Measurements from ENCODE around the gene MRPL18. TPM values are rescaled to one million over a fixed set of nuclear protein-coding genes. Genes with fewer than 3 reads are reported as not detected.

Gene MRPL18
- total RNA-seq, 1 experiment from 2014 or later, result 108 TPM

DNA sequence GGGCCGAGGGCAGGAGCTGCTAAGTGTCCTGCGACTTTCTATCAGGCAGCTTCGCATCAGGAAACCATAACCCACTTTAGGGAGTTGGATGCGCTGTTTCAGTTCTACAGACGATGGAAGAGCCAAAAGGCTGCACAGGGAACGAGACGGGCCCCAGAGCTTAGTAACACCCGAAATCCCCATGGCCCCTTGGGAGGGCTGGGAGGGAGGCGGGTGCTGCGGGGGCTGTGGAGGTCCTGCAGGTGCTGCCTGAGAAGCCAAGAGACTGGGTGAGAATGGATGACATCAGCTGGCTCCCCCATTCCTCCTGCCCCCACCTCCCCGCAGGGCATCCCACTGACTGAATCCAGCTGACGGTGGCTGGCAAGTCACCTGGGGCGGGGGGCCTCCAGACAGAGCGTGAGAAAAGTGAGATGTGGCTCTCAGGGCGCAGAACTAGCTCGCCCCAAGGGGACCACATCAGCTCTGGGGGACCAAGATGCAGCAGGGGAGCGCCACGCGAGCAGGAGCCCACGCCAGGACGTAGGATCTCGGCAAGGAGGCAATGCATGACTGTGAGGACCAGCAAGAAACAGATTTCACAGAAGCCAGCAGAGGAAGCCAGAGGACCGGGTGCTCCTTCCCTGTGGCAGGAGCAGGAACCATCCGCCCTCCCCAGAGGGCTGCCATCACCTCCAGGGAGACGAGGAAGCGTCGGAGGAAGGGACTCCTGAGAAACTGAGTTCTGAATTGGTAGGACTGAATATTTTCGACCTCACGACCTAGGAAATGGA, 46.6 kb downstream of the MRPL18 start:
- intact Hi-C loops (cut with micrococcal nuclease), result no loop called here
- Mint-ChIP-seq H3K4me3 (ENCODE audit: unreplicated experiment) (no peak overlapping the region), H3K27me3 (ENCODE audit: insufficient read depth, unreplicated experiment) (no peaks in the 10 kb centered on the region), H3K27ac (ENCODE audit: low read depth, unreplicated experiment) (no peak overlapping the region), H3K9me3 (ENCODE audit: unreplicated experiment) (no peaks in the 10 kb centered on the region), H3K36me3 (ENCODE audit: insufficient read depth, unreplicated experiment) (no peaks in the 10 kb centered on the region), H3K4me1 (ENCODE audit: insufficient read depth, unreplicated experiment) (no peaks in the 10 kb centered on the region)
- BruUV-seq (replicated peaks), result no TSS peak
- TF ChIP-seq, protein P1, sequence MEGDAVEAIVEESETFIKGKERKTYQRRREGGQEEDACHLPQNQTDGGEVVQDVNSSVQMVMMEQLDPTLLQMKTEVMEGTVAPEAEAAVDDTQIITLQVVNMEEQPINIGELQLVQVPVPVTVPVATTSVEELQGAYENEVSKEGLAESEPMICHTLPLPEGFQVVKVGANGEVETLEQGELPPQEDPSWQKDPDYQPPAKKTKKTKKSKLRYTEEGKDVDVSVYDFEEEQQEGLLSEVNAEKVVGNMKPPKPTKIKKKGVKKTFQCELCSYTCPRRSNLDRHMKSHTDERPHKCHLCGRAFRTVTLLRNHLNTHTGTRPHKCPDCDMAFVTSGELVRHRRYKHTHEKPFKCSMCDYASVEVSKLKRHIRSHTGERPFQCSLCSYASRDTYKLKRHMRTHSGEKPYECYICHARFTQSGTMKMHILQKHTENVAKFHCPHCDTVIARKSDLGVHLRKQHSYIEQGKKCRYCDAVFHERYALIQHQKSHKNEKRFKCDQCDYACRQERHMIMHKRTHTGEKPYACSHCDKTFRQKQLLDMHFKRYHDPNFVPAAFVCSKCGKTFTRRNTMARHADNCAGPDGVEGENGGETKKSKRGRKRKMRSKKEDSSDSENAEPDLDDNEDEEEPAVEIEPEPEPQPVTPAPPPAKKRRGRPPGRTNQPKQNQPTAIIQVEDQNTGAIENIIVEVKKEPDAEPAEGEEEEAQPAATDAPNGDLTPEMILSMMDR (IDR thresholded peaks at IDR 0.05; ENCODE audit: unreplicated experiment), result no peak
- POLR2A ChIA-PET, result no interaction called here
- no peak for DNase-seq (ENCODE audit: unreplicated experiment)
- CTCF ChIA-PET, result interaction anchor here (0.9 kb wide), 1 partner anchor 15 kb away, joined by 4 read pairs; no protein-coding TSS in a partner anchor

DNA sequence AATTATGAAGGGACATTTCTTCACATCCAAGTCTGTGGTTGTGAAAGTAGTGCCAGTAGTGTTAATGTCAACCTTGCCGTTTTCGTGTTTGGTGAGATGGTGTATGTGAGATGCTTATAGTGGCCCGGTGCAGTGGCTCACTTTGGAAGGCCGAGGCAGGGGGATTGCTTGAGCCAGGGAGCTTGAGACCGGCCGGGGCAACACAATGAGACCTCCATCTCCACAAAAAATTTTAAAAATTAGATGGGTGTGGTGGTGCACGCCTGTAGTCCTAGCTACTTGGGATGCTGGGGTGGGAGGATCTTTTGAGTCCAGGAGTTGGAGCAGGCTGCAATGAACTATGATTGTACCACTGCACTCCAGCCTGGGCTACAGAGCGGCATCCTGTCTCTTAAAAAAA, 47.2 kb downstream of the MRPL18 start:
- intact Hi-C loops (cut with micrococcal nuclease), result no loop called here
- Mint-ChIP-seq H3K4me3 (ENCODE audit: unreplicated experiment) (no peak overlapping the region), H3K27me3 (ENCODE audit: insufficient read depth, unreplicated experiment) (no peaks in the 10 kb centered on the region), H3K36me3 (ENCODE audit: insufficient read depth, unreplicated experiment) (no peaks in the 10 kb centered on the region), H3K27ac (ENCODE audit: low read depth, unreplicated experiment) (no peak overlapping the region), H3K9me3 (ENCODE audit: unreplicated experiment) (no peaks in the 10 kb centered on the region), H3K4me1 (ENCODE audit: insufficient read depth, unreplicated experiment) (no peaks in the 10 kb centered on the region)
- ChIA-PET POLR2A (no interaction called here), CTCF (no interaction called here)
- BruUV-seq (replicated peaks), result no TSS peak
- DNase-seq (ENCODE audit: unreplicated experiment), result no peak
- TF ChIP-seq, protein P1 (IDR thresholded peaks at IDR 0.05; ENCODE audit: unreplicated experiment), result no peak

DNA sequence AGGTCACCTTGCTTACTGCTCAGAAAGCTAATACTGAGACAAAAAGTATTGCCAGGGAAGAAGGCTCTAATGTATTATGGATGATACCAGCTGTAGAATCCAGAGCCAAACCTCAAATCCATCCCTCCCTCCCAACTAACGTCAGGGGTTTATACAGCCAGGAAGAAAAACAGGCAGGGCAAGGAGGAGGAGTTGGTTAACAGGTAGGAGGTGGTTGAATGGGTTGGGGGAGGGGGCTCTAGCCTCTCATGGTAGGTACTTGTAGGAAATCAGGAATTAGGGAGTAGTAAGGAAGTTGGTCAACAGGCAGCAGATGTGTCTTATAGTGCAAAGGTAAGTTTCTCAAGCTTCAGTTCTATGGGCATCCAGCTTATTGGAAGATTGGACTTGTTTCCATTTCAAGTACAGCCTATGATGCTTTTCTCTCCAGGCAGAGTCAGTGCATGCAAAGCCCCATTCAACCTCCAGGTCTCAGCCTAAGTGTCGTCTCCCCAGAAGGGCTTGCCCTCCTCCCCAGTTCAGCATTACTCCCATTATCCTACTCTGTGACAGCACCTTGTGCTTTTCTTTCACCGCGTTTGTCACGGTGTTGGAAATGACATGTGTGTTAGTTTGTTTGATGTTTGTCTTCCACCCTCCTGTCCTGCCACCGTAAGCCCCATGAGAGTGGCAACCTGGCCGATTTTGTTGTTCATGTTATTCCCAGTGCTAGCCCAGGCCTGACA, 47.9 kb downstream of the MRPL18 start:
- Mint-ChIP-seq H3K36me3 (ENCODE audit: insufficient read depth, unreplicated experiment) (no peaks in the 10 kb centered on the region), H3K4me1 (ENCODE audit: insufficient read depth, unreplicated experiment) (no peaks in the 10 kb centered on the region), H3K27me3 (ENCODE audit: insufficient read depth, unreplicated experiment) (no peaks in the 10 kb centered on the region), H3K4me3 (ENCODE audit: unreplicated experiment) (no peak overlapping the region), H3K9me3 (ENCODE audit: unreplicated experiment) (no peaks in the 10 kb centered on the region), H3K27ac (ENCODE audit: low read depth, unreplicated experiment) (no peak overlapping the region)
- ChIA-PET CTCF (no interaction called here), POLR2A (no interaction called here)
- TF ChIP-seq, protein P1 (IDR thresholded peaks at IDR 0.05; ENCODE audit: unreplicated experiment), result no peak
- intact Hi-C loops (cut with micrococcal nuclease), result no loop called here
- DNase-seq (ENCODE audit: unreplicated experiment), result no peak
- no TSS peak for BruUV-seq (replicated peaks)

DNA sequence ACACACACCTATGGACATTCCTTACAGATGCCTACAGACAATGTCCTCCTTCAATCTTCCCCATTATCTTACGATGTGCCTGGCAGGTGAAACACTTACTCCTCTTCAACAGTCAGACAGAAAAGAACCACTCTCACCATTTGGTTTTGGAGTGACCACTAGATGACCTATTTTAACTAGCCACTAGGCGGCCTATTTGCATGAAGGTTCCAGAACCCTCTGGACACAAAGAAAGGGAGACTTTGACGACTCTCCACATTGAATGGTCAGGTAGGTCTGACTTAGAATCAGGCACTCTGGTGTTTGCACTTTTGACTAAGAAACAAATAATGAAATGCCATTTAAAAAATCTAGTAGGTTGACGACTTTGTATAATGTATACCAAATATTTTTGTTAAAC, 51.8 kb downstream of the MRPL18 start:
- ChIA-PET POLR2A (no interaction called here), CTCF (interaction anchor here (1.1 kb wide), 1 partner anchor 8 kb away, joined by 4 read pairs; no protein-coding TSS in a partner anchor)
- BruUV-seq (replicated peaks), result no TSS peak
- no peaks in the 10 kb centered on the region for H3K9me3 Mint-ChIP-seq (ENCODE audit: unreplicated experiment)
- no peaks in the 10 kb centered on the region for H3K4me1 Mint-ChIP-seq (ENCODE audit: insufficient read depth, unreplicated experiment)
- intact Hi-C loops (cut with micrococcal nuclease), result no loop called here
- no peaks in the 10 kb centered on the region for H3K36me3 Mint-ChIP-seq (ENCODE audit: insufficient read depth, unreplicated experiment)
- no peak overlapping the region for H3K27ac Mint-ChIP-seq (ENCODE audit: low read depth, unreplicated experiment)
- TF ChIP-seq, protein P1 (IDR thresholded peaks at IDR 0.05; ENCODE audit: unreplicated experiment), result peak; percentile 21
- peak; percentile 25 for DNase-seq (ENCODE audit: unreplicated experiment)
- no peak overlapping the region for H3K4me3 Mint-ChIP-seq (ENCODE audit: unreplicated experiment)
- no peaks in the 10 kb centered on the region for H3K27me3 Mint-ChIP-seq (ENCODE audit: insufficient read depth, unreplicated experiment)

Measured in MCF 10A (cell line).